NT2/D1 (cell line): ENCODE data around the gene VRK2.
"Not testable (repeated sequence)": the region's sequence is repeated elsewhere in the genome, so short reads cannot be mapped to it uniquely, and the experiment has no call there.

Experiments used
- SUZ12 ChIP-seq: IDR thresholded peaks from 2 replicates; pipeline ENCODE4 v1.6.1; 2011; ENCODE audit not compliant: insufficient read length, insufficient read depth; ENCODE audit errors: extremely low read depth
- YY1 ChIP-seq: IDR thresholded peaks from 2 replicates; pipeline ENCODE4 v1.6.1; 2011; ENCODE audit not compliant: insufficient read length, insufficient read depth
- ZNF274 ChIP-seq: IDR thresholded peaks from 2 replicates; pipeline ENCODE4 v1.6.1; 2011; ENCODE audit warnings: mild to moderate bottlenecking, low read depth, low read length

GRCh38 chr2:58180175-58180574 is 133.6 kb downstream of the VRK2 start:
- TF ChIP-seq SUZ12, YY1, ZNF274: not testable (repeated sequence)
